ENCODE data around the gene STX16. TPM values are rescaled to one million over a fixed set of nuclear protein-coding genes. Genes with fewer than 3 reads are reported as not detected.
A peak's percentile ranks its signal among the peaks of the same experiment; 100 is the strongest.

Gene STX16
- total RNA-seq, 4 donors from 2014 or later, result 9.2 to 34.3 (median 20.4) TPM

- in situ Hi-C loops (cut with MboI; ENCODE audit: low sequenced_read_pairs in 4 of 4), result loop anchor here in 2 of 4 donors (25.0 kb wide), 2 partner anchors 341 to 459 kb away; partner anchors contain the start of genes ANKRD60 (in 2 of the 2), ATP5F1E (in 1 of the 2) and PRELID3B (in 1 of the 2)
- H3K36me3 ChIP-seq, result peaks cover 0 to 49% of the 10 kb centered on the region in 2 donors
- DNase-seq (peak in 1 of 2 donors; percentile 8), ATAC-seq (no peak)
- H3K4me3 ChIP-seq, result no peak overlapping the region
- intact Hi-C loops (cut with DNase I; ENCODE audit: low total_unique reads), result no loop called here
- H3K27ac ChIP-seq, result no peak overlapping the region
- H3K4me1 ChIP-seq, result peaks cover 19 to 22% of the 10 kb centered on the region in 2 donors
- TF ChIP-seq POLR2A (IDR thresholded peaks at IDR 0.05), result no peak
- no peak for TF ChIP-seq CTCF (IDR thresholded peaks at IDR 0.05 in 4 of 5, conservative IDR thresholded peaks at IDR 0.05 in 1 of 5)
- H3K9me3 ChIP-seq, result no peaks in the 10 kb centered on the region
- H3K27me3 ChIP-seq, result no peaks in the 10 kb centered on the region
These were observed 45.4 kb downstream of the STX16 start for GRCh38 chr20:58696411-58696961.

- TF ChIP-seq POLR2A (IDR thresholded peaks at IDR 0.05), result no peak
- TF ChIP-seq CTCF (IDR thresholded peaks at IDR 0.05 in 4 of 5, conservative IDR thresholded peaks at IDR 0.05 in 1 of 5), result no peak
- peaks cover 0 to 58% of the 10 kb centered on the region in 2 donors for H3K36me3 ChIP-seq
- H3K4me3 ChIP-seq, result no peak overlapping the region
- DNase-seq, result peak in 1 of 2 donors; percentile 7
- ATAC-seq, result no peak
- H3K27ac ChIP-seq, result no peak overlapping the region
- H3K27me3 ChIP-seq, result no peaks in the 10 kb centered on the region
- in situ Hi-C loops (cut with MboI; ENCODE audit: low sequenced_read_pairs in 4 of 4) (loop anchor here in 2 of 4 donors (25.0 kb wide), 2 partner anchors 340 to 460 kb away; partner anchors contain the start of genes ANKRD60 (in 2 of the 2), ATP5F1E (in 1 of the 2) and PRELID3B (in 1 of the 2)), intact Hi-C loops (cut with DNase I; ENCODE audit: low total_unique reads) (no loop called here)
- H3K9me3 ChIP-seq, result no peaks in the 10 kb centered on the region
- peaks cover 13 to 16% of the 10 kb centered on the region in 2 donors for H3K4me1 ChIP-seq
These were observed 46.3 kb downstream of the STX16 start for GRCh38 chr20:58697201-58697866.

GRCh38 chr20:58697867-58698703 is 47.0 kb downstream of the STX16 start:
- intact Hi-C loops (cut with DNase I; ENCODE audit: low total_unique reads), result no loop called here
- TF ChIP-seq CTCF (IDR thresholded peaks at IDR 0.05 in 4 of 5, conservative IDR thresholded peaks at IDR 0.05 in 1 of 5) (no peak), POLR2A (IDR thresholded peaks at IDR 0.05) (no peak)
- no peak overlapping the region for H3K4me3 ChIP-seq
- H3K4me1 ChIP-seq, result peaks cover 13 to 15% of the 10 kb centered on the region in 2 donors
- ATAC-seq (no peak), DNase-seq (peak in 1 of 2 donors; percentile 9)
- no peaks in the 10 kb centered on the region for H3K9me3 ChIP-seq
- no peak overlapping the region for H3K27ac ChIP-seq
- H3K36me3 ChIP-seq, result peaks cover 0 to 65% of the 10 kb centered on the region in 2 donors
- in situ Hi-C loops (cut with MboI; ENCODE audit: low sequenced_read_pairs in 4 of 4), result loop anchor here in 2 of 4 donors (25.0 kb wide), 2 partner anchors 339 to 461 kb away; partner anchors contain the start of genes ANKRD60 (in 2 of the 2), ATP5F1E (in 1 of the 2) and PRELID3B (in 1 of the 2)
- no peaks in the 10 kb centered on the region for H3K27me3 ChIP-seq

GRCh38 chr20:58698741-58699622 is 47.9 kb downstream of the STX16 start:
- H3K9me3 ChIP-seq, result no peaks in the 10 kb centered on the region
- no peak for TF ChIP-seq POLR2A (IDR thresholded peaks at IDR 0.05)
- no peak for TF ChIP-seq CTCF (IDR thresholded peaks at IDR 0.05 in 4 of 5, conservative IDR thresholded peaks at IDR 0.05 in 1 of 5)
- H3K27me3 ChIP-seq, result no peaks in the 10 kb centered on the region
- DNase-seq (peak in 1 of 2 donors; percentile 16), ATAC-seq (peak in 1 of 2 donors; percentile 21)
- H3K4me3 ChIP-seq, result no peak overlapping the region
- H3K4me1 ChIP-seq, result peaks cover 5 to 7% of the 10 kb centered on the region in 2 donors
- intact Hi-C loops (cut with DNase I; ENCODE audit: low total_unique reads), result no loop called here
- peaks cover 0 to 74% of the 10 kb centered on the region in 2 donors for H3K36me3 ChIP-seq
- peak overlapping the region in 1 of 4 donors; percentile 47 for H3K27ac ChIP-seq
- in situ Hi-C loops (cut with MboI; ENCODE audit: low sequenced_read_pairs in 4 of 4), result loop anchor here in 2 of 4 donors (25.0 kb wide), 2 partner anchors 338 to 462 kb away; partner anchors contain the start of genes ANKRD60 (in 2 of the 2), ATP5F1E (in 1 of the 2) and PRELID3B (in 1 of the 2)
